Activated naive CD8-positive, alpha-beta T cell treated with anti-CD3 and anti-CD28 coated beads, Interleukin-2, amount 10 ng/mL, durations not matched to agents 7 days and 5 days (primary cell): ENCODE measurements around the gene VWA2. TPM values are rescaled to one million over a fixed set of nuclear protein-coding genes. Genes with fewer than 3 reads are reported as not detected.

Experiments used
- ATAC-seq: fragments of 150-1000 bp; cut with Tn5 transposase; one replicate; pipeline ENCODE4 v1.10.0; 2021; ENCODE audit warnings: low read depth, moderate library complexity
- POLR2A ChIA-PET: fragments of 350-600 bp; sonication (Branson Sonifier 250); formaldehyde crosslinking; loops from one replicate; lab custom pipeline; 2021; ENCODE audit warnings: antibody characterized with exemption; lab: Charles Lee
- DNase-seq: peaks from one replicate; pipeline ENCODE4 v3.0.0; 2021
- H3K27ac Mint-ChIP-seq: one replicate; pipeline ENCODE4 v1.8.0; 2022; ENCODE audit warnings: mild to moderate bottlenecking, mixed read lengths
- H3K27me3 Mint-ChIP-seq: one replicate; pipeline ENCODE4 v1.8.0; 2022; ENCODE audit warnings: mild to moderate bottlenecking, moderate library complexity, mixed read lengths
- H3K36me3 Mint-ChIP-seq: one replicate; pipeline ENCODE4 v1.8.0; 2021; ENCODE audit warnings: mild to moderate bottlenecking, mixed read lengths
- H3K4me1 Mint-ChIP-seq: one replicate; pipeline ENCODE4 v1.8.0; 2021; ENCODE audit warnings: mixed read lengths
- H3K4me3 Mint-ChIP-seq: one replicate; pipeline ENCODE4 v1.8.0; 2022; ENCODE audit warnings: mild to moderate bottlenecking, moderate library complexity, mixed read lengths
- H3K9me3 Mint-ChIP-seq: one replicate; pipeline ENCODE4 v1.8.0; 2021; ENCODE audit warnings: mixed read lengths
- total RNA-seq, 2 experiments: library from RNA; stranded (reverse); gene quantifications; one replicate each; pipeline ENCODE4 v1.2.3, GENCODE V29; 2021

The VWA2 gene
- total RNA-seq, 2 experiments from 2014 or later: not detected

DNA sequence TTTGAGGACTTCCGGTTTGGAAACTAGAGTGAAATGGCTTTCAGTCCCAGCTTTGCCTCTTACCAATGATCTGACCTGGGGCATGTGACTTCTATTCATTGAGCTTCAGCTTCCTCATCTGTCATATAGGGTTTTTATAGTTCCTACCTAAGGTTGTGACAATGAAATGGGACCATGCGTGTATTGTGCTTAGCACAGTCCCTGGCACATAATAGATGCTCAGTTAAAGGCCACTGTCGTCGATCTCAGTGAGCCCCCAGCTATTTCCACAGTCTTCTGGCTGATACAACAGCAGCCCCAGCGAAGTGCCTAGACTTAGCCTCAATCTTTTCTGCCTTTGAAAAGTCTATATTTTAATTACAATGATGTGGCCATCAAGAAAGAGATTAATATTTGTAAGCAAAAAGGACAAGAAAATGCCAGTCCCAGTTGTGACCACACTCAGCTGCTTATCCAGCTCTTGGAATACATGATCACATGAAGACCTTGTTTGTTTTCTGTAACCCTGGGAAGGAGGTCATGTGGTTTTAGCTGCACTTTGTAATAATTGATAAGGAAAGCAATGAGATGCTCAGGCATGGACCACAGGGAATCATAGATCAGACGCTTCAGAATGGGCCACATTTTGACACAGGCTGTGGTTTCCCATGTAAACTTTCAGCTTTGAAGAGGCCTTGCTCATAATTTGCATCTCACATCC lies 44.6 kb downstream of the VWA2 start:
- no peaks in the 10 kb centered on the region for H3K9me3 Mint-ChIP-seq
- POLR2A ChIA-PET: no interaction called here
- ATAC-seq (no peak), DNase-seq (no peak)
- no peaks in the 10 kb centered on the region for H3K36me3 Mint-ChIP-seq
- no peak overlapping the region for H3K27ac Mint-ChIP-seq
- H3K27me3 Mint-ChIP-seq: no peaks in the 10 kb centered on the region
- no peak overlapping the region for H3K4me3 Mint-ChIP-seq
- peaks cover 5% of the 10 kb centered on the region for H3K4me1 Mint-ChIP-seq

DNA sequence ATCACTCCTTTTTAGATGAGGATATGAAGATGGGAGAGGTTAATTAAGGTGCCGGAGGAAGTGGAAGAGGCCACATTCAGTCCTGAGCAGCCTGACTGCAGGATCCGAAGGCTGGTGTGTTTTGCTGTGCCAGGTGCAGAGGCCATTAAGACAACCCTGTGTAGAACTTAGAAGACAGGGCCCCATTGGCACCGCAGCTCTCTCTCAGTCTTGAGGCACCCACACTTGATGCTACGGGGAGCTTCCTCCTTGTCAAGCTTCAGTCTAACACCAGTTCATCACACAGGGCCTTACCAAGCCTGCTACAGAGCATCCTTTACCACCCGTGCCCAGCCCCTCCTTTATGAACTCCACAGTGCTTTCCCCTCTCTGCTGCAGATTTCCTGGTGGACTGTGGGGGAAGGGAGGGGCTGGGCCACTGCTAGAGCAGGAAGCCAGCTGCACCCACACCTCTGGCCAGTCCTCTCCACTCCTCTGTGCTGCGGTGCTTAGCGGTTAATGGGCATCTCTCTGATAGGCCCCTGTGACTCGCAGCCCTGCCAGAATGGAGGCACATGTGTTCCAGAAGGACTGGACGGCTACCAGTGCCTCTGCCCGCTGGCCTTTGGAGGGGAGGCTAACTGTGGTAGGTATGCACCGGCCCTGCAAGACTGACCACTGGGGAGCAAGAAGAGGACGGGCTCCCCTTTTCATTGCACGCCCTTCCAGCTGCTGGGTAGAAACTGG lies 45.5 kb downstream of the VWA2 start:
- H3K27ac Mint-ChIP-seq: no peak overlapping the region
- DNase-seq (no peak), ATAC-seq (no peak)
- POLR2A ChIA-PET: no interaction called here
- no peaks in the 10 kb centered on the region for H3K9me3 Mint-ChIP-seq
- H3K36me3 Mint-ChIP-seq: no peaks in the 10 kb centered on the region
- H3K4me1 Mint-ChIP-seq: peaks cover 5% of the 10 kb centered on the region
- no peak overlapping the region for H3K4me3 Mint-ChIP-seq
- H3K27me3 Mint-ChIP-seq: no peaks in the 10 kb centered on the region

DNA sequence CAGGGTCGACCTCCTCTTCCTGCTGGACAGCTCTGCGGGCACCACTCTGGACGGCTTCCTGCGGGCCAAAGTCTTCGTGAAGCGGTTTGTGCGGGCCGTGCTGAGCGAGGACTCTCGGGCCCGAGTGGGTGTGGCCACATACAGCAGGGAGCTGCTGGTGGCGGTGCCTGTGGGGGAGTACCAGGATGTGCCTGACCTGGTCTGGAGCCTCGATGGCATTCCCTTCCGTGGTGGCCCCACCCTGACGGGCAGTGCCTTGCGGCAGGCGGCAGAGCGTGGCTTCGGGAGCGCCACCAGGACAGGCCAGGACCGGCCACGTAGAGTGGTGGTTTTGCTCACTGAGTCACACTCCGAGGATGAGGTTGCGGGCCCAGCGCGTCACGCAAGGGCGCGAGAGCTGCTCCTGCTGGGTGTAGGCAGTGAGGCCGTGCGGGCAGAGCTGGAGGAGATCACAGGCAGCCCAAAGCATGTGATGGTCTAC lies 46.9 kb downstream of the VWA2 start:
- Mint-ChIP-seq H3K36me3 (no peaks in the 10 kb centered on the region), H3K4me1 (peaks cover 5% of the 10 kb centered on the region), H3K9me3 (no peaks in the 10 kb centered on the region), H3K27me3 (no peaks in the 10 kb centered on the region), H3K4me3 (no peak overlapping the region), H3K27ac (no peak overlapping the region)
- no peak for DNase-seq
- POLR2A ChIA-PET: no interaction called here
- no peak for ATAC-seq

DNA sequence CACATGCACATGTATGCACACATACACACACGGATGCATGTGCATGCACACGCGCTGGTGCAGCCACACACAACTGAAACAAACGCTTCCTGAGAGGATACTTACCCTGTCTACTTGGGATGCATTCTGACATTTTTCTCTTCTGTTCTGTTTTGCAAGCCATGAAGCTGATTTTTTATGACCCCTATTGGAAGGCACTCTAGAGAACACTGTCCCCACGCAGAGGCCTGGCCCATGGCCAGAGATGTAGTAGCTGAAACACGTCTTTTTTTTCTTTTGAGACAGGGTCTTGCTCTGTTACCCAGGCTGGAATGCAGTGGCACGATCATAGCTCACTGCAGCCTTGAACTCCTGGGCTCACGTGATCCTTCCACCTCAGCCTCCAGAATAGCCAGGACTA lies 47.9 kb downstream of the VWA2 start:
- no peak for ATAC-seq
- Mint-ChIP-seq H3K27me3 (no peaks in the 10 kb centered on the region), H3K4me1 (peaks cover 5% of the 10 kb centered on the region), H3K4me3 (no peak overlapping the region), H3K36me3 (no peaks in the 10 kb centered on the region), H3K27ac (no peak overlapping the region), H3K9me3 (no peaks in the 10 kb centered on the region)
- no peak for DNase-seq
- POLR2A ChIA-PET: no interaction called here

DNA sequence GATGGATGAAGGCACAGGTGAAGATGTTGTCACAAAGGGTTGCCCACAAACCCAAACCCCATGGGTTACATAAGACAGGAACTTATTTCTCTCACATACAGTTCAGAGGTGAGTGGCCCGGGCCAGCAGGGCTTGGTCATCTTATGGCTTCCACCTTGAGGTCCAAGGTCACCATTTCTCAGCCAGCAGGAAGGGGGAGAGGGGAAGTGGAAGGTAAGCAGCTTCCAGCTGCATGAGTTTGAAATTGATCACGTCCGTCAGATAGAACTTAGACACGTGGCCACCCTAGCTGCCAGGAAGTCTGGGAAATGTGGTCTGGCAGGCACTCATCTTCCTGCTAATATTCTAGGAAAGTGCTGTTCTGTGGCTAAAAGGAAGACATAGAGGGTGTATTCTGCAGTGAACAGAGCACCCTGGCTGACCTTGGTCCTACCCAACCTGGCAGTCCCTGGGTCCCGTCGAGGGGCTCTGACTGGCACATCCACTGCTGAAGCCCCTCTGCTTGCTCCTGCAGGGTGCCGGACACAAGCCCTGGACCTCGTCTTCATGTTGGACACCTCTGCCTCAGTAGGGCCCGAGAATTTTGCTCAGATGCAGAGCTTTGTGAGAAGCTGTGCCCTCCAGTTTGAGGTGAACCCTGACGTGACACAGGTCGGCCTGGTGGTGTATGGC lies 49.5 kb downstream of the VWA2 start:
- no peak for DNase-seq
- no peak overlapping the region for H3K27ac Mint-ChIP-seq

DNA sequence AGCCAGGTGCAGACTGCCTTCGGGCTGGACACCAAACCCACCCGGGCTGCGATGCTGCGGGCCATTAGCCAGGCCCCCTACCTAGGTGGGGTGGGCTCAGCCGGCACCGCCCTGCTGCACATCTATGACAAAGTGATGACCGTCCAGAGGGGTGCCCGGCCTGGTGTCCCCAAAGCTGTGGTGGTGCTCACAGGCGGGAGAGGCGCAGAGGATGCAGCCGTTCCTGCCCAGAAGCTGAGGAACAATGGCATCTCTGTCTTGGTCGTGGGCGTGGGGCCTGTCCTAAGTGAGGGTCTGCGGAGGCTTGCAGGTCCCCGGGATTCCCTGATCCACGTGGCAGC lies 50.0 kb downstream of the VWA2 start:
- POLR2A ChIA-PET: no interaction called here
- DNase-seq (no peak), ATAC-seq (no peak)
- Mint-ChIP-seq H3K9me3 (no peaks in the 10 kb centered on the region), H3K36me3 (no peaks in the 10 kb centered on the region), H3K27ac (no peak overlapping the region), H3K4me3 (no peak overlapping the region), H3K27me3 (no peaks in the 10 kb centered on the region), H3K4me1 (peaks cover 5% of the 10 kb centered on the region)

More for the DNA sequence above, 49.5 kb downstream of the VWA2 start:
- Mint-ChIP-seq H3K9me3 (no peaks in the 10 kb centered on the region), H3K4me1 (peaks cover 5% of the 10 kb centered on the region), H3K27me3 (no peaks in the 10 kb centered on the region), H3K4me3 (peak overlapping the region; percentile 20), H3K36me3 (no peaks in the 10 kb centered on the region)
- ATAC-seq: no peak
- POLR2A ChIA-PET: no interaction called here

DNA sequence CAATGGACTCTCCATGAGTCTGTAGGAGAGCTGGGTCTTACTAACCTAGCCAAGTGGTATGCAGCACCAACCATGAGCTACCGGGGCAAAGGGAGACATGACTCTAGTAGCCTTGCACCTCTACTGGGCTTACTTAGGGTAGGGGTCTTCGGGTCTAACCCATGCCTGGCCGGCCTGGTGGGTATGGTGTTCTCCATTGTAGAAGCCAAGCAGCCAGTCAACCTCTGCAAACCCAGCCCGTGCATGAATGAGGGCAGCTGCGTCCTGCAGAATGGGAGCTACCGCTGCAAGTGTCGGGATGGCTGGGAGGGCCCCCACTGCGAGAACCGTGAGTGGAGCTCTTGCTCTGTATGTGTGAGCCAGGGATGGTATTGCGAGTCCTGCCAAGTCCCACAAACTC lies 51.0 kb downstream of the VWA2 start:
- Mint-ChIP-seq H3K9me3 (peaks cover 5% of the 10 kb centered on the region), H3K4me1 (peaks cover 5% of the 10 kb centered on the region), H3K27me3 (no peaks in the 10 kb centered on the region), H3K36me3 (peaks cover 7% of the 10 kb centered on the region), H3K27ac (no peak overlapping the region), H3K4me3 (no peak overlapping the region)
- no peak for ATAC-seq
- POLR2A ChIA-PET: no interaction called here
- no peak for DNase-seq

DNA sequence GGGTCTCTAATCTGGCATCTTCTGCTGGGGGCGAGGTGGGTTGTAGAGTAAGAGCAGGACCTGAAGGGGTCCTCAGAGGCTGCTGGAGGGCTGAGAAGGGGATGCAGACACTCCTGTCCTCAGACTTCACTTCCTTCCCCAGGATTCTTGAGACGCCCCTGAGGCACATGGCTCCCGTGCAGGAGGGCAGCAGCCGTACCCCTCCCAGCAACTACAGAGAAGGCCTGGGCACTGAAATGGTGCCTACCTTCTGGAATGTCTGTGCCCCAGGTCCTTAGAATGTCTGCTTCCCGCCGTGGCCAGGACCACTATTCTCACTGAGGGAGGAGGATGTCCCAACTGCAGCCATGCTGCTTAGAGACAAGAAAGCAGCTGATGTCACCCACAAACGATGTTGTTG lies 52.0 kb downstream of the VWA2 start:
- POLR2A ChIA-PET: no interaction called here
- H3K9me3 Mint-ChIP-seq: peaks cover 10% of the 10 kb centered on the region
- H3K27ac Mint-ChIP-seq: no peak overlapping the region
- peaks cover 18% of the 10 kb centered on the region for H3K36me3 Mint-ChIP-seq
- peaks cover 5% of the 10 kb centered on the region for H3K4me1 Mint-ChIP-seq
- DNase-seq (no peak), ATAC-seq (no peak)
- no peaks in the 10 kb centered on the region for H3K27me3 Mint-ChIP-seq
- H3K4me3 Mint-ChIP-seq: no peak overlapping the region

DNA sequence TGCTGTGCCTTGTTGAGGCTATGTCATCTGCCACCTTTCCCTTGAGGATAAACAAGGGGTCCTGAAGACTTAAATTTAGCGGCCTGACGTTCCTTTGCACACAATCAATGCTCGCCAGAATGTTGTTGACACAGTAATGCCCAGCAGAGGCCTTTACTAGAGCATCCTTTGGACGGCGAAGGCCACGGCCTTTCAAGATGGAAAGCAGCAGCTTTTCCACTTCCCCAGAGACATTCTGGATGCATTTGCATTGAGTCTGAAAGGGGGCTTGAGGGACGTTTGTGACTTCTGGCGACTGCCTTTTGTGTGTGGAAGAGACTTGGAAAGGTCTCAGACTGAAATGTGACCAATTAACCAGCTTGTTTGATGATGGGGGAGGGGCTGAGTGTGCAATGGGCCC lies 52.5 kb downstream of the VWA2 start:
- Mint-ChIP-seq H3K4me1 (peaks cover 5% of the 10 kb centered on the region), H3K4me3 (no peak overlapping the region), H3K36me3 (peaks cover 22% of the 10 kb centered on the region), H3K9me3 (peaks cover 14% of the 10 kb centered on the region), H3K27ac (no peak overlapping the region), H3K27me3 (no peaks in the 10 kb centered on the region)
- no peak for ATAC-seq
- no peak for DNase-seq
- POLR2A ChIA-PET: no interaction called here

DNA sequence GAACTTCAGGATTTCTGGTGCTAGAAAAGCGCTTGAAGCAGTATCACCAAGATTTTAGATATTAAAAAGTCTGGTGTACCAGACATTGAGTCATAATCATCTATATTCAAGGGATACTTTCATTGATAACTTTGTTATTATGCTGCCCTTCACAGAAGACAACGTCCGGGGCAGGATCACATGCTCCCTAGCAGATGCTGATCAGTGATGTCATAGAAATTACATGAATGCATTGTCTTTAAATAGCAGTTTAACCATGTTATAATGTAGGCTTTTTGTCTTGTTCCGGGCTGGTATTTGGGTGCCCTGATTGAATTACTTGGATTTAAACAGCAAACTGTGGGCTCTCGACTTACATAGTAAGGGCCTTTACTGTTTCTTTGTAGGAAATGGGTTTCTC lies 54.0 kb downstream of the VWA2 start:
- POLR2A ChIA-PET: no interaction called here
- no peak overlapping the region for H3K27ac Mint-ChIP-seq
- H3K9me3 Mint-ChIP-seq: peaks cover 14% of the 10 kb centered on the region
- H3K4me1 Mint-ChIP-seq: peaks cover 5% of the 10 kb centered on the region
- no peak for ATAC-seq
- no peaks in the 10 kb centered on the region for H3K27me3 Mint-ChIP-seq
- H3K4me3 Mint-ChIP-seq: no peak overlapping the region
- DNase-seq: no peak
- peaks cover 35% of the 10 kb centered on the region for H3K36me3 Mint-ChIP-seq

DNA sequence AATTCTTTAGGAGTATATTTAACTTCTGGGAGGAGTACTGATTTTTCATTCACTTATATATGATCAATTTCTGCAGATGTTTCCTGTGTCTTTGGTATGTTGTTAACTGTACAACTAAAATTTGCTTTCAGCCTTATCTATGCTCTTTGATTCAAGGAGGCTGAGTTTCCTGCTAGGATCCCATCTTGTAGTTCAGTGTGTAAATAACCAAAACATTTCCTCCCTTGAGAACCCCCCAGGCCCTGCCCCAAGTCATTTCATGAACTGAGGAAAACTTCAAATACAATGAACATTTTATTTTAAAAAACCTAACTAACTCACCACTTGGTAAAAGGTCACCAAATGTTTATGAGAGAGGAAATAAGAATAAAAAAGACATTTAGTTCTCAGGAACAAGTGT lies 55.5 kb downstream of the VWA2 start:
- Mint-ChIP-seq H3K4me3 (no peak overlapping the region), H3K36me3 (peaks cover 35% of the 10 kb centered on the region), H3K27me3 (no peaks in the 10 kb centered on the region), H3K9me3 (peaks cover 14% of the 10 kb centered on the region), H3K4me1 (no peaks in the 10 kb centered on the region), H3K27ac (no peak overlapping the region)
- no peak for DNase-seq
- no peak for ATAC-seq
- POLR2A ChIA-PET: no interaction called here

DNA sequence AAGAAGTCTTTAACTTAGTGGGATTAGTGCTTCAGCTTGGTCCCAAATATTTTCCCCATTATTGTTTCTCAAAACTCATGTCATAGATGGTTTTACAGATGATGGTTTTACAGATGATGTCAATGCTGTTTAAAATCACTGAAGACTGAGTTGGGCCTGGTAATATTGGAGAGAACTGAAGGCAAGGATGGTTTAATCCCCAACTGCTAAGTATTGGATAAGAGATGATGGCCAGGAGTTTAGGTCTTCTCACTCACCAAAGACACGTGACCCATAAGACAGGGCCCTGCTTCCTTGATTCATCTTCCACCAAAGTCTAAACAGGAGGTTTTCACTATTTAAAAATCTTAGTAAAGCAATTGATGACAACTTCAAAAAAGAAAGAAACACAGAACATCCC lies 56.3 kb downstream of the VWA2 start:
- no peak overlapping the region for H3K27ac Mint-ChIP-seq

DNA sequence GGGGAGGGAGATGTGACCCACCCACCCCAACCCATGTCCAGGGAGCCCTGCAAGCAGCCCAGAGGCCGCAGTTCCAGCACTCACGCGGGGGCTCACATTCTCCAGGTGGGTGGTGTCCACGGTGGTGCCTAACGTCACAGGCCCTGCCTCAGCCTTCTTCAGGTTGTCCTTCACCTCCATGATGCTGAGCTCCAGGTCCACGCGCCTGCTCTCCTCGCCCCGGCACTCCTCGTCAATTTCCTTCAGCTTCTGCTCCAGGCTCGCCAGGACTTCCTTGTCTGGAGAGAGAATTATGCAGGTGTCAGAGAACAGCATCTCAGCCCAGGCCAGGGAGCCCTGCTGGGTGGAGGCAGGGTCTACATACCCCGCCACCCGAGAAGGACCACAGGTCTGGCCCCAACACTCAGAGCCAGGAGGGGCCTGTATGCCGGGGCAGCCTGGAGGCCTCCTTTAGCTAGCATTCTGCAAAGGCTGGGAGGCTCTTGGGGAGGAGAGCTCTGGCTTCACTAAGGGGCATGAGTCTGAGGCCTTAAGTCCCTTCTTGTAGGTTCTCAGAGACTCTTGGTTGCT lies 58.2 kb downstream of the VWA2 start:
- no peaks in the 10 kb centered on the region for H3K4me1 Mint-ChIP-seq
- H3K9me3 Mint-ChIP-seq: peaks cover 14% of the 10 kb centered on the region
- H3K27ac Mint-ChIP-seq: no peak overlapping the region
- POLR2A ChIA-PET: no interaction called here
- H3K36me3 Mint-ChIP-seq: peaks cover 35% of the 10 kb centered on the region
- no peak overlapping the region for H3K4me3 Mint-ChIP-seq
- no peak for DNase-seq
- H3K27me3 Mint-ChIP-seq: no peaks in the 10 kb centered on the region
- ATAC-seq: no peak

More for the DNA sequence above, 56.3 kb downstream of the VWA2 start:
- DNase-seq (no peak), ATAC-seq (no peak)
- Mint-ChIP-seq H3K4me3 (no peak overlapping the region), H3K27me3 (no peaks in the 10 kb centered on the region), H3K4me1 (no peaks in the 10 kb centered on the region), H3K36me3 (peaks cover 35% of the 10 kb centered on the region), H3K9me3 (peaks cover 14% of the 10 kb centered on the region)
- POLR2A ChIA-PET: no interaction called here
